HepG2 (cell line): ENCODE results near the gene CAPN11. TPM values are rescaled to one million over a fixed set of nuclear protein-coding genes. Genes with fewer than 3 reads are reported as not detected.
A peak's percentile ranks its signal among the peaks of the same experiment; 100 is the strongest.

Experiments
- ATF5 ChIP-seq: sonication (generic); formaldehyde crosslinking; IDR thresholded peaks from 2 replicates; pipeline ENCODE4 v1.4.0; 2020; ENCODE audit warnings: mild to moderate bottlenecking, low read depth, missing genetic modification reagents
- CENPX ChIP-seq: sonication (generic); formaldehyde crosslinking; IDR thresholded peaks from 2 replicates; pipeline ENCODE4 v1.9.0; 2021; ENCODE audit warnings: mild to moderate bottlenecking, missing genetic modification reagents, moderate library complexity
- GABPA ChIP-seq, 2 experiments: IDR thresholded peaks; 2 replicates each; pipeline ENCODE4 v1.6.1; 2011 to 2016; ENCODE audit warnings: low read depth in 2 of 2, low read length in 1 of 2, missing biosample characterization in 1 of 2, missing genetic modification characterization in 1 of 2
- HDAC1 ChIP-seq: sonication (generic); formaldehyde crosslinking; IDR thresholded peaks from 2 replicates; pipeline ENCODE4 v1.5.1; 2020; ENCODE audit warnings: mild to moderate bottlenecking, missing genetic modification reagents
- KMT2A ChIP-seq: sonication (generic); formaldehyde crosslinking; IDR thresholded peaks from 2 replicates; pipeline ENCODE4 v1.4.0; 2020; ENCODE audit warnings: missing genetic modification reagents
- MYPOP ChIP-seq: sonication (generic); formaldehyde crosslinking; IDR thresholded peaks from 2 replicates; pipeline ENCODE4 v1.8.1; 2023; ENCODE audit warnings: mild to moderate bottlenecking, moderate library complexity, missing genetic modification reagents
- ZBTB1 ChIP-seq: sonication (generic); formaldehyde crosslinking; IDR thresholded peaks from 2 replicates; pipeline ENCODE4 v1.4.0; 2020; ENCODE audit warnings: missing genetic modification reagents, borderline replicate concordance
- ZMYM2 ChIP-seq: sonication (generic); formaldehyde crosslinking; IDR thresholded peaks from 2 replicates; pipeline ENCODE4 v1.8.0; 2022; ENCODE audit warnings: mild to moderate bottlenecking, missing genetic modification reagents
- ZNF143 ChIP-seq: sonication (generic); formaldehyde crosslinking; IDR thresholded peaks from 2 replicates; pipeline ENCODE4 v1.4.0; 2020; ENCODE audit warnings: missing genetic modification reagents
- ZNF260 ChIP-seq: sonication (generic); formaldehyde crosslinking; IDR thresholded peaks from 2 replicates; pipeline ENCODE4 v1.4.0; 2020; ENCODE audit warnings: missing genetic modification reagents, low read depth, mild to moderate bottlenecking, borderline replicate concordance
- ZNF281 ChIP-seq: sonication (generic); formaldehyde crosslinking; IDR thresholded peaks from 2 replicates; pipeline ENCODE4 v1.4.0; 2020; ENCODE audit warnings: missing genetic modification reagents, borderline replicate concordance
- ZNF629 ChIP-seq: sonication (generic); formaldehyde crosslinking; conservative IDR thresholded peaks from 2 replicates; pipeline ENCODE4 v1.5.0; 2020; ENCODE audit warnings: missing genetic modification reagents
- ZNF660 ChIP-seq: sonication (generic); formaldehyde crosslinking; IDR thresholded peaks from 2 replicates; pipeline ENCODE4 v1.5.1; 2020; ENCODE audit warnings: mild to moderate bottlenecking, low read depth, missing genetic modification reagents, borderline replicate concordance
- polyA plus RNA-seq, 8 experiments: library from polyadenylated mRNA; depleted of rRNA in 3 of 8; stranded (reverse) in 7 of 8; unstranded in 1 of 8; fragments of >200 nt; fragmentation: Illumina TruSeq in 4 of 8; extraction: Trizol in 4 of 8; gene quantifications; 2 replicates each; pipeline versions ENCODE4 v1.2.1 to v1.2.3, GENCODE V29; 2011 to 2016; ENCODE audit warnings: low read depth in 4 of 8, missing spikeins in 1 of 8, mixed read lengths in 1 of 8; ENCODE audit not compliant: insufficient read depth in 1 of 8
- total RNA-seq, 5 experiments: library from RNA; depleted of rRNA; stranded (reverse); fragments of >200 nt; fragmentation: Illumina TruSeq; extraction: Trizol; gene quantifications; 2 replicates each; pipeline ENCODE4 v1.2.3, GENCODE V29; 2016; ENCODE audit warnings: low read depth in 1 of 5
- TF ChIP-seq, protein P1 (sequence below): sonication (generic); formaldehyde crosslinking; IDR thresholded peaks from 2 replicates; pipeline ENCODE4 v1.4.0; 2020; ENCODE audit warnings: mild to moderate bottlenecking, missing genetic modification reagents, borderline replicate concordance

Gene CAPN11
- total and polyA plus RNA-seq, 2 of the 13 experiments (the other 11 are each of a cell fraction or from before 2014, with no cell fraction given) = 0.07 to 0.11 TPM

DNA sequence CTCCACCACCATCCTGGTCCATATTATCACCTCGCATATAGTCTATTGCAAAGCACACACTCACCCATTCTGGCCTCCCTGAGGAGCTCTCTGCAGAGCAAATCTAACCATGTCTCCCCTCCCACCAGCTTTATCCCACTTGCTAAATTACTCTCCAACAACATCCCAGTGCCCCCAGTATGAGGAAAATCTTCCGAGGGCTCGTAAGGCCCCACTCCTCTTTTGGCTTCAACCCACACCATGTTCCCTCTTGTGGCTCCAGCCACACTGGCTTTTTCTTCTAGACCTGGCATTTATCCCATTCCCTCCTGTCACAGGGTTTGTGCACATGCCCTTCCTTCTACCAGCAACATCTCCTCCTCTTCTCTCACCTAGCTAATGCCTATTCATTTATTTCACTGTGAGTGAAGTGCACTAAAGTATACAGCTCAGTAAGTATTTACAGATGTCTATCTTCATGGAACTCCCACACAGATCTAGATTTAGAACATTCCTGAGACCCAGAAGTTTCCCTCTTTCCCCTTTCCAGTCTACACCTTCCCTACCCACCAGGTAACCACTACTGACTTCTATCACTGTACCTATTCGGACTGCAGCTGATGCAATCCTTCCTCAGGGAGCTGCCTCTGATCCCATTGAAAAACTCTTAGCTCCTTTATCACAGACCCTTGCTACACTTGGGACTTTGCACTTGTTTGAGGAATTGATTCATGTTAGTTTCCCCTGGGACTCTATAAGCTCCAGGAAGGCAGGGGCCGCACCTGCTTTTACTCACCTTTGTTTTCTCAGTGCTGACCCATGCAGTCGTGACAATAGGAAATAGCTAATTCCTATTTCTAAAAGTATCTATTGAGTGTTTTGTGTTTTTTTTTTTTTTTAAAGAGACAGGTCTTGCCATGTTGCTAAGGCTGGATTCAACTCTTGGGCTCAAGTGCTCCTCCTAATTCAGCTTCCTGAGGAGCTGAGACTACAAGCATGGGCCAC is 46.9 kb upstream of the CAPN11 start (continued):
- peak; percentile 37 for TF ChIP-seq ZNF629 (CRISPR knock-in tag)
- TF ChIP-seq HDAC1 (CRISPR knock-in tag) = peak; percentile 90
- TF ChIP-seq ZNF281 (CRISPR knock-in tag) = no peak
- TF ChIP-seq ZNF143 (CRISPR knock-in tag) = no peak
- TF ChIP-seq MYPOP (CRISPR knock-in tag) = peak; percentile 58; the same call in 1 of the 2 replicates
- TF ChIP-seq ATF5 (CRISPR knock-in tag) = no peak
- no peak for TF ChIP-seq ZNF260 (CRISPR knock-in tag)
- no peak for TF ChIP-seq ZBTB1 (CRISPR knock-in tag)
- TF ChIP-seq, protein P1, sequence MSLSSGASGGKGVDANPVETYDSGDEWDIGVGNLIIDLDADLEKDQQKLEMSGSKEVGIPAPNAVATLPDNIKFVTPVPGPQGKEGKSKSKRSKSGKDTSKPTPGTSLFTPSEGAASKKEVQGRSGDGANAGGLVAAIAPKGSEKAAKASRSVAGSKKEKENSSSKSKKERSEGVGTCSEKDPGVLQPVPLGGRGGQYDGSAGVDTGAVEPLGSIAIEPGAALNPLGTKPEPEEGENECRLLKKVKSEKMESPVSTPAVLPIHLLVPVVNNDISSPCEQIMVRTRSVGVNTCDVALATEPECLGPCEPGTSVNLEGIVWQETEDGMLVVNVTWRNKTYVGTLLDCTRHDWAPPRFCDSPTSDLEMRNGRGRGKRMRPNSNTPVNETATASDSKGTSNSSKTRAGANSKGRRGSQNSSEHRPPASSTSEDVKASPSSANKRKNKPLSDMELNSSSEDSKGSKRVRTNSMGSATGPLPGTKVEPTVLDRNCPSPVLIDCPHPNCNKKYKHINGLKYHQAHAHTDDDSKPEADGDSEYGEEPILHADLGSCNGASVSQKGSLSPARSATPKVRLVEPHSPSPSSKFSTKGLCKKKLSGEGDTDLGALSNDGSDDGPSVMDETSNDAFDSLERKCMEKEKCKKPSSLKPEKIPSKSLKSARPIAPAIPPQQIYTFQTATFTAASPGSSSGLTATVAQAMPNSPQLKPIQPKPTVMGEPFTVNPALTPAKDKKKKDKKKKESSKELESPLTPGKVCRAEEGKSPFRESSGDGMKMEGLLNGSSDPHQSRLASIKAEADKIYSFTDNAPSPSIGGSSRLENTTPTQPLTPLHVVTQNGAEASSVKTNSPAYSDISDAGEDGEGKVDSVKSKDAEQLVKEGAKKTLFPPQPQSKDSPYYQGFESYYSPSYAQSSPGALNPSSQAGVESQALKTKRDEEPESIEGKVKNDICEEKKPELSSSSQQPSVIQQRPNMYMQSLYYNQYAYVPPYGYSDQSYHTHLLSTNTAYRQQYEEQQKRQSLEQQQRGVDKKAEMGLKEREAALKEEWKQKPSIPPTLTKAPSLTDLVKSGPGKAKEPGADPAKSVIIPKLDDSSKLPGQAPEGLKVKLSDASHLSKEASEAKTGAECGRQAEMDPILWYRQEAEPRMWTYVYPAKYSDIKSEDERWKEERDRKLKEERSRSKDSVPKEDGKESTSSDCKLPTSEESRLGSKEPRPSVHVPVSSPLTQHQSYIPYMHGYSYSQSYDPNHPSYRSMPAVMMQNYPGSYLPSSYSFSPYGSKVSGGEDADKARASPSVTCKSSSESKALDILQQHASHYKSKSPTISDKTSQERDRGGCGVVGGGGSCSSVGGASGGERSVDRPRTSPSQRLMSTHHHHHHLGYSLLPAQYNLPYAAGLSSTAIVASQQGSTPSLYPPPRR (CRISPR knock-in tag) = peak; percentile 75; the same call in 1 of the 2 replicates
- no peak for TF ChIP-seq ZNF660
- peak; percentile 66; the same call in 1 of the 2 replicates for TF ChIP-seq KMT2A (CRISPR knock-in tag)
- TF ChIP-seq CENPX (CRISPR knock-in tag) = no peak
- no peak for TF ChIP-seq GABPA (IDR thresholded peaks at IDR 0.05; ENCODE audit: low read depth, low read length)
- TF ChIP-seq GABPA (CRISPR knock-in tag; IDR thresholded peaks at IDR 0.05; ENCODE audit: low read depth) = peak; percentile 47; the same call in 1 of the 2 replicates
- TF ChIP-seq ZMYM2 (CRISPR knock-in tag) = no peak
